A549 treated with Mapracorat at 1 μM for 4 hours (cell line): ENCODE measurements around the gene SOS2. TPM values are rescaled to one million over a fixed set of nuclear protein-coding genes. Genes with fewer than 3 reads are reported as not detected.

Experiments used
- total RNA-seq: library from RNA; stranded (reverse); fragments of 200-300 nt; extraction: Qiagen RNA extraction; gene quantifications from 5 replicates; pipeline ENCODE4 v1.2.3, GENCODE V29; 2022

Gene SOS2
- total RNA-seq = 8.0 to 11.5 TPM (median 11.0 TPM) in 5 replicates

GRCh38 chr14:50231475-50232275, at the start of gene SOS2:
Gene SOS2, minus strand, starts transcription at chr14:50231578. Its CDS starts 295 bp downstream, at chr14:50231283.

GRCh38 chr14:50116181-50116956, 115.0 kb downstream of the SOS2 start, which contains the start of gene VCPKMT:
Gene VCPKMT, minus strand, starts transcription at chr14:50116572. Its CDS starts 20 bp downstream, at chr14:50116552.

Other genes starting within 250 kb of the SOS2 start
- gene VCPKMT, start 115.0 kb downstream of the SOS2 start, total RNA-seq = 8.4 to 9.6 TPM (median 8.9 TPM) in 5 replicates
- 8.0 to 12.2 TPM (median 9.8 TPM) in 5 replicates for gene L2HGDH, start 80.7 kb upstream of the SOS2 start, total RNA-seq
- gene DMAC2L, start 80.7 kb upstream of the SOS2 start, total RNA-seq = 10.9 to 14.7 TPM (median 14.2 TPM) in 5 replicates
- gene CDKL1, start 165.3 kb upstream of the SOS2 start, total RNA-seq = 6.4 to 16.7 TPM (median 7.9 TPM) in 5 replicates